ENCODE results near the gene GALNT10. TPM values are rescaled to one million over a fixed set of nuclear protein-coding genes. Genes with fewer than 3 reads are reported as not detected.

GALNT10 gene
- total RNA-seq, 1 experiment from 2014 or later = 23.4 TPM

GRCh38 chr5:154325566-154325965 lies 135.0 kb downstream of the GALNT10 start:
- no peaks in the 10 kb centered on the region for H3K36me3 Mint-ChIP-seq (ENCODE audit: insufficient read depth, unreplicated experiment)
- H3K27me3 Mint-ChIP-seq (ENCODE audit: insufficient read depth, unreplicated experiment) = no peaks in the 10 kb centered on the region
- Histone ChIP-seq H3K27me3 (replicated peaks; ENCODE audit: control insufficient read depth, insufficient read depth, low read length) (no peaks in the 10 kb centered on the region), H3K4me3 (ENCODE audit: low read depth, low read length) (no peak overlapping the region), H3K36me3 (ENCODE audit: control insufficient read depth, insufficient read depth, low read length) (no peaks in the 10 kb centered on the region), H3K9me3 (no peaks in the 10 kb centered on the region), H3K4me1 (no peaks in the 10 kb centered on the region)
- BruUV-seq (replicated peaks) = no TSS peak
- no peaks in the 10 kb centered on the region for H3K4me1 Mint-ChIP-seq (ENCODE audit: low read depth, unreplicated experiment)
- TF ChIP-seq CTCF (IDR thresholded peaks at IDR 0.05; ENCODE audit: insufficient read depth in 1 of 2, low read depth in 1 of 2, low read length in 1 of 2, severe bottlenecking in 1 of 2, unreplicated experiment in 1 of 2) = no peak
- ChIA-PET POLR2A (no interaction called here), CTCF (no interaction called here)
- DNase-seq = no peak
- H3K27ac Mint-ChIP-seq (ENCODE audit: unreplicated experiment) = no peak overlapping the region
- H3K9me3 Mint-ChIP-seq (ENCODE audit: unreplicated experiment) = no peaks in the 10 kb centered on the region
- intact Hi-C loops (cut with micrococcal nuclease; ENCODE audit: unreplicated experiment) = no loop called here
- no peak overlapping the region for H3K4me3 Mint-ChIP-seq (ENCODE audit: unreplicated experiment)

GRCh38 chr5:154329062-154329461 lies 138.5 kb downstream of the GALNT10 start:
- Mint-ChIP-seq H3K27me3 (ENCODE audit: insufficient read depth, unreplicated experiment) (no peaks in the 10 kb centered on the region), H3K4me1 (ENCODE audit: low read depth, unreplicated experiment) (no peaks in the 10 kb centered on the region), H3K27ac (ENCODE audit: unreplicated experiment) (no peak overlapping the region), H3K4me3 (ENCODE audit: unreplicated experiment) (no peak overlapping the region), H3K9me3 (ENCODE audit: unreplicated experiment) (no peaks in the 10 kb centered on the region), H3K36me3 (ENCODE audit: insufficient read depth, unreplicated experiment) (peaks cover 8% of the 10 kb centered on the region)
- POLR2A ChIA-PET = no interaction called here
- Histone ChIP-seq H3K4me3 (ENCODE audit: low read depth, low read length) (no peak overlapping the region), H3K27me3 (replicated peaks; ENCODE audit: control insufficient read depth, insufficient read depth, low read length) (no peaks in the 10 kb centered on the region), H3K9me3 (no peaks in the 10 kb centered on the region), H3K4me1 (no peaks in the 10 kb centered on the region), H3K36me3 (ENCODE audit: control insufficient read depth, insufficient read depth, low read length) (no peaks in the 10 kb centered on the region)
- BruUV-seq (replicated peaks) = no TSS peak
- intact Hi-C loops (cut with micrococcal nuclease; ENCODE audit: unreplicated experiment) = no loop called here
- DNase-seq = no peak
- CTCF ChIA-PET = interaction anchor here (0.6 kb wide), 1 partner anchor 76 kb away, joined by 3 read pairs; no protein-coding TSS in a partner anchor
- TF ChIP-seq CTCF (IDR thresholded peaks at IDR 0.05; ENCODE audit: insufficient read depth in 1 of 2, low read depth in 1 of 2, low read length in 1 of 2, severe bottlenecking in 1 of 2, unreplicated experiment in 1 of 2) = no peak

GRCh38 chr5:154329519-154330040 lies 139.0 kb downstream of the GALNT10 start:
- Mint-ChIP-seq H3K27me3 (ENCODE audit: insufficient read depth, unreplicated experiment) (no peaks in the 10 kb centered on the region), H3K9me3 (ENCODE audit: unreplicated experiment) (no peaks in the 10 kb centered on the region), H3K4me3 (ENCODE audit: unreplicated experiment) (no peak overlapping the region), H3K4me1 (ENCODE audit: low read depth, unreplicated experiment) (no peaks in the 10 kb centered on the region), H3K27ac (ENCODE audit: unreplicated experiment) (no peak overlapping the region), H3K36me3 (ENCODE audit: insufficient read depth, unreplicated experiment) (peaks cover 8% of the 10 kb centered on the region)
- no TSS peak for BruUV-seq (replicated peaks)
- no peaks in the 10 kb centered on the region for H3K36me3 ChIP-seq (ENCODE audit: control insufficient read depth, insufficient read depth, low read length)
- CTCF ChIA-PET = interaction anchor here (0.6 kb wide), 1 partner anchor 75 kb away, joined by 3 read pairs; no protein-coding TSS in a partner anchor
- H3K9me3 ChIP-seq = no peaks in the 10 kb centered on the region
- TF ChIP-seq CTCF (IDR thresholded peaks at IDR 0.05; ENCODE audit: insufficient read depth in 1 of 2, low read depth in 1 of 2, low read length in 1 of 2, severe bottlenecking in 1 of 2, unreplicated experiment in 1 of 2) = no peak
- H3K27me3 ChIP-seq (replicated peaks; ENCODE audit: control insufficient read depth, insufficient read depth, low read length) = no peaks in the 10 kb centered on the region
- intact Hi-C loops (cut with micrococcal nuclease; ENCODE audit: unreplicated experiment) = no loop called here
- POLR2A ChIA-PET = no interaction called here
- DNase-seq = no peak
- no peaks in the 10 kb centered on the region for H3K4me1 ChIP-seq
- H3K4me3 ChIP-seq (ENCODE audit: low read depth, low read length) = no peak overlapping the region
